ENCODE results near the gene AGBL1.
"Not testable (repeated sequence)": the region's sequence is repeated elsewhere in the genome, so short reads cannot be mapped to it uniquely, and the experiment has no call there.

AGBL1 gene

GRCh38 chr15:86444527-86444926 lies 364.9 kb downstream of the AGBL1 start:
- Histone ChIP-seq H3K23ac (ENCODE audit: low read length in 2 of 2) (no peak overlapping the region), H3K4me1 (ENCODE audit: control insufficient read depth, insufficient read depth, low read depth, low read length) (no peaks in the 10 kb centered on the region), H4K91ac (ENCODE audit: low read length) (no peak overlapping the region), H2BK15ac (ENCODE audit: low read depth, poor library complexity, severe bottlenecking) (no peak overlapping the region), H3K9me3 (ENCODE audit: control insufficient read depth, low read length) (no peaks in the 10 kb centered on the region), H2AK5ac (ENCODE audit: low read length, severe bottlenecking) (no peak overlapping the region), H3K4me2 (ENCODE audit: low read length, poor library complexity, severe bottlenecking) (no peak overlapping the region), H3K36me3 (ENCODE audit: control insufficient read depth in 1 of 2, insufficient read depth in 2 of 2, low read depth in 1 of 2, low read length in 2 of 2) (no peaks in the 10 kb centered on the region), H3K4ac (ENCODE audit: low read depth in 1 of 2, low read length in 2 of 2) (no peak overlapping the region), H2BK12ac (ENCODE audit: low read length in 2 of 2) (no peak overlapping the region), H2BK5ac (ENCODE audit: low read depth, low read length, poor library complexity, severe bottlenecking) (no peak overlapping the region), H2AFZ (ENCODE audit: low read depth, low read length) (no peak overlapping the region), H3K27ac (ENCODE audit: low read length, poor library complexity, severe bottlenecking) (no peak overlapping the region), H3K4me3 (ENCODE audit: insufficient read depth in 1 of 2, low read depth in 1 of 2, low read length in 2 of 2) (no peak overlapping the region), H4K8ac (ENCODE audit: low read length) (no peak overlapping the region), H3K27me3 (ENCODE audit: control insufficient read depth in 1 of 2, insufficient read depth in 1 of 2, low read length in 2 of 2) (no peaks in the 10 kb centered on the region), H3K18ac (ENCODE audit: low read depth in 1 of 2, low read length in 2 of 2) (no peak overlapping the region), H2BK120ac (ENCODE audit: low read depth, low read length) (no peak overlapping the region), H3K9ac (ENCODE audit: low read length) (no peak overlapping the region), H3K14ac (ENCODE audit: low read length in 2 of 2) (no peak overlapping the region), H3K79me1 (replicated peaks; ENCODE audit: low read length, poor library complexity, severe bottlenecking) (no peaks in the 10 kb centered on the region)
- WGBS, result 86% methylated on average over 1 of the region's 2 CpGs
- no peak for DNase-seq

GRCh38 chr15:86445579-86446252 lies 366.0 kb downstream of the AGBL1 start:
- H3K9me3 ChIP-seq (ENCODE audit: control insufficient read depth, low read length), result no peaks in the 10 kb centered on the region
- H3K27ac ChIP-seq (ENCODE audit: low read length, poor library complexity, severe bottlenecking), result no peak overlapping the region
- no peak overlapping the region for H2BK15ac ChIP-seq (ENCODE audit: low read depth, poor library complexity, severe bottlenecking)
- H3K27me3 ChIP-seq (ENCODE audit: control insufficient read depth in 1 of 2, insufficient read depth in 1 of 2, low read length in 2 of 2), result no peaks in the 10 kb centered on the region
- H3K9ac ChIP-seq (ENCODE audit: low read length), result no peak overlapping the region
- no peak overlapping the region for H2BK120ac ChIP-seq (ENCODE audit: low read depth, low read length)
- no peak overlapping the region for H3K14ac ChIP-seq (ENCODE audit: low read length in 2 of 2)
- H3K36me3 ChIP-seq (ENCODE audit: control insufficient read depth in 1 of 2, insufficient read depth in 2 of 2, low read depth in 1 of 2, low read length in 2 of 2), result no peaks in the 10 kb centered on the region
- H2AFZ ChIP-seq (ENCODE audit: low read depth, low read length), result no peak overlapping the region
- H3K4me3 ChIP-seq (ENCODE audit: insufficient read depth in 1 of 2, low read depth in 1 of 2, low read length in 2 of 2), result no peak overlapping the region
- no peak overlapping the region for H4K91ac ChIP-seq (ENCODE audit: low read length)
- H2BK12ac ChIP-seq (ENCODE audit: low read length in 2 of 2), result no peak overlapping the region
- H2BK5ac ChIP-seq (ENCODE audit: low read depth, low read length, poor library complexity, severe bottlenecking), result no peak overlapping the region
- DNase-seq, result no peak
- H2AK5ac ChIP-seq (ENCODE audit: low read length, severe bottlenecking), result no peak overlapping the region
- WGBS, result 19% methylated on average over 5 of the region's 6 CpGs
- no peak overlapping the region for H3K23ac ChIP-seq (ENCODE audit: low read length in 2 of 2)
- no peak overlapping the region for H3K4me2 ChIP-seq (ENCODE audit: low read length, poor library complexity, severe bottlenecking)
- H3K18ac ChIP-seq (ENCODE audit: low read depth in 1 of 2, low read length in 2 of 2), result no peak overlapping the region
- H3K79me1 ChIP-seq (replicated peaks; ENCODE audit: low read length, poor library complexity, severe bottlenecking), result no peaks in the 10 kb centered on the region
- no peaks in the 10 kb centered on the region for H3K4me1 ChIP-seq (ENCODE audit: control insufficient read depth, insufficient read depth, low read depth, low read length)
- no peak overlapping the region for H4K8ac ChIP-seq (ENCODE audit: low read length)
- no peak overlapping the region for H3K4ac ChIP-seq (ENCODE audit: low read depth in 1 of 2, low read length in 2 of 2)

GRCh38 chr15:86446253-86446640 lies 366.6 kb downstream of the AGBL1 start:
- Histone ChIP-seq H2AK5ac (ENCODE audit: low read length, severe bottlenecking) (no peak overlapping the region), H3K27ac (ENCODE audit: low read length, poor library complexity, severe bottlenecking) (no peak overlapping the region), H3K4me2 (ENCODE audit: low read length, poor library complexity, severe bottlenecking) (no peak overlapping the region), H3K79me1 (replicated peaks; ENCODE audit: low read length, poor library complexity, severe bottlenecking) (no peaks in the 10 kb centered on the region), H3K23ac (ENCODE audit: low read length in 2 of 2) (no peak overlapping the region), H3K4me3 (ENCODE audit: insufficient read depth in 1 of 2, low read depth in 1 of 2, low read length in 2 of 2) (no peak overlapping the region), H3K36me3 (ENCODE audit: control insufficient read depth in 1 of 2, insufficient read depth in 2 of 2, low read depth in 1 of 2, low read length in 2 of 2) (no peaks in the 10 kb centered on the region), H3K27me3 (ENCODE audit: control insufficient read depth in 1 of 2, insufficient read depth in 1 of 2, low read length in 2 of 2) (no peaks in the 10 kb centered on the region), H3K4ac (ENCODE audit: low read depth in 1 of 2, low read length in 2 of 2) (no peak overlapping the region), H2BK15ac (ENCODE audit: low read depth, poor library complexity, severe bottlenecking) (no peak overlapping the region), H2AFZ (ENCODE audit: low read depth, low read length) (no peak overlapping the region), H3K9me3 (ENCODE audit: control insufficient read depth, low read length) (no peaks in the 10 kb centered on the region), H2BK12ac (ENCODE audit: low read length in 2 of 2) (no peak overlapping the region), H3K14ac (ENCODE audit: low read length in 2 of 2) (no peak overlapping the region), H3K9ac (ENCODE audit: low read length) (no peak overlapping the region), H3K4me1 (ENCODE audit: control insufficient read depth, insufficient read depth, low read depth, low read length) (no peaks in the 10 kb centered on the region), H2BK120ac (ENCODE audit: low read depth, low read length) (no peak overlapping the region), H2BK5ac (ENCODE audit: low read depth, low read length, poor library complexity, severe bottlenecking) (no peak overlapping the region), H4K91ac (ENCODE audit: low read length) (no peak overlapping the region), H4K8ac (ENCODE audit: low read length) (no peak overlapping the region), H3K18ac (ENCODE audit: low read depth in 1 of 2, low read length in 2 of 2) (no peak overlapping the region)
- DNase-seq, result no peak
- WGBS, result 83% methylated on average over 1 of the region's 2 CpGs

- H2AFZ ChIP-seq (ENCODE audit: low read depth, low read length); H3K4me1 ChIP-seq (ENCODE audit: control insufficient read depth, insufficient read depth, low read depth, low read length); H2BK12ac ChIP-seq (ENCODE audit: low read length in 2 of 2); H3K18ac ChIP-seq (ENCODE audit: low read depth in 1 of 2, low read length in 2 of 2); H3K9me3 ChIP-seq (ENCODE audit: control insufficient read depth, low read length); H3K36me3 ChIP-seq (ENCODE audit: control insufficient read depth in 1 of 2, insufficient read depth in 2 of 2, low read depth in 1 of 2, low read length in 2 of 2); H2BK120ac ChIP-seq (ENCODE audit: low read depth, low read length); DNase-seq; H3K23ac ChIP-seq (ENCODE audit: low read length in 2 of 2); H3K79me1 ChIP-seq (replicated peaks; ENCODE audit: low read length, poor library complexity, severe bottlenecking); H2BK15ac ChIP-seq (ENCODE audit: low read depth, poor library complexity, severe bottlenecking); H3K4ac ChIP-seq (ENCODE audit: low read depth in 1 of 2, low read length in 2 of 2); H2AK5ac ChIP-seq (ENCODE audit: low read length, severe bottlenecking); H3K27ac ChIP-seq (ENCODE audit: low read length, poor library complexity, severe bottlenecking); H3K27me3 ChIP-seq (ENCODE audit: control insufficient read depth in 1 of 2, insufficient read depth in 1 of 2, low read length in 2 of 2); H4K91ac ChIP-seq (ENCODE audit: low read length); H4K8ac ChIP-seq (ENCODE audit: low read length); H3K14ac ChIP-seq (ENCODE audit: low read length in 2 of 2); H2BK5ac ChIP-seq (ENCODE audit: low read depth, low read length, poor library complexity, severe bottlenecking); H3K9ac ChIP-seq (ENCODE audit: low read length); H3K4me3 ChIP-seq (ENCODE audit: insufficient read depth in 1 of 2, low read depth in 1 of 2, low read length in 2 of 2); H3K4me2 ChIP-seq (ENCODE audit: low read length, poor library complexity, severe bottlenecking): not testable (repeated sequence)
- 74% methylated on average over 6 of the region's 8 CpGs for WGBS
These were observed 385.9 kb downstream of the AGBL1 start for GRCh38 chr15:86465470-86466039.

All from mesenchymal stem cell (in vitro differentiated cells and primary cell).